HEK293 (cell line): ENCODE results near the gene CHI3L2.

Source experiments
- CTCF ChIA-PET: fragments of 350-600 bp; formaldehyde crosslinking; extraction: SDS; loops from one replicate; lab custom pipeline; 2021; ENCODE audit warnings: antibody characterized with exemption; lab: Yijun Ruan, JAX
- POLR2A ChIA-PET: fragments of 300-600 bp; formaldehyde crosslinking; extraction: SDS; loops from one replicate; lab custom pipeline; 2020; ENCODE audit warnings: antibody characterized with exemption, inconsistent platforms; lab: Yijun Ruan, JAX
- H3K27ac ChIP-seq: fragments of 200-500 bp; sonication (Bioruptor generic); 2 replicates; pipeline ENCODE4 v1.5.1; 2014; ENCODE audit warnings: low read depth, low read length, control low read depth, inconsistent platforms; ENCODE audit errors: extremely low read depth
- H3K36me3 ChIP-seq, 2 experiments: fragments of 200-500 bp in 1 of 2; sonication (Bioruptor generic) in 1 of 2; 1 replicate in 1 of 2; 2 replicates in 1 of 2; pipeline ENCODE4 v1.5.1; 2014 to 2017; ENCODE audit warnings: inconsistent platforms in 2 of 2, low read length in 2 of 2; ENCODE audit not compliant: control insufficient read depth in 2 of 2, insufficient read depth in 1 of 2
- H3K4me1 ChIP-seq: fragments of 200-500 bp; sonication (Bioruptor generic); 2 replicates; pipeline ENCODE4 v1.5.1; 2014; ENCODE audit warnings: mild to moderate bottlenecking, low read length, inconsistent platforms; ENCODE audit not compliant: control insufficient read depth, insufficient read depth
- H3K4me3 ChIP-seq: 2 replicates; pipeline ENCODE4 v1.5.1; 2011; ENCODE audit warnings: low read depth, mild to moderate bottlenecking, control low read depth, low read length, moderate library complexity
- H3K9me3 ChIP-seq: fragments of 200-500 bp; sonication (Bioruptor generic); 2 replicates; pipeline ENCODE4 v1.5.1; 2014; ENCODE audit warnings: low read depth, low read length, inconsistent platforms; ENCODE audit not compliant: control insufficient read depth, insufficient read depth
- HOXA7 ChIP-seq: sonication (generic); formaldehyde crosslinking; IDR thresholded peaks from 2 replicates; pipeline ENCODE4 v1.8.1; 2022; ENCODE audit warnings: missing genetic modification reagents, borderline replicate concordance
- KLF16 ChIP-seq: fragments of 450-650 bp; formaldehyde crosslinking; IDR thresholded peaks from 2 replicates; pipeline ENCODE4 v1.5.1; 2017; ENCODE audit warnings: missing biosample characterization, missing genetic modification characterization
- KLF9 ChIP-seq: fragments of 450-650 bp; formaldehyde crosslinking; IDR thresholded peaks from 2 replicates; pipeline ENCODE4 v1.5.1; 2016; ENCODE audit warnings: missing biosample characterization, missing genetic modification characterization, low read depth
- PATZ1 ChIP-seq: fragments of 450-650 bp; formaldehyde crosslinking; IDR thresholded peaks from 2 replicates; pipeline ENCODE4 v1.5.1; 2016; ENCODE audit warnings: missing biosample characterization, missing genetic modification characterization
- PRDM10 ChIP-seq: fragments of 450-650 bp; formaldehyde crosslinking; IDR thresholded peaks from 2 replicates; pipeline ENCODE4 v1.5.1; 2016; ENCODE audit warnings: missing biosample characterization, missing genetic modification characterization
- SP7 ChIP-seq: fragments of 450-650 bp; formaldehyde crosslinking; IDR thresholded peaks from 2 replicates; pipeline ENCODE4 v1.5.1; 2016; ENCODE audit warnings: missing biosample characterization, missing genetic modification characterization
- ZBTB1 ChIP-seq: fragments of 450-650 bp; formaldehyde crosslinking; IDR thresholded peaks from 2 replicates; pipeline ENCODE4 v1.5.1; 2016; ENCODE audit warnings: missing biosample characterization, missing genetic modification characterization
- ZBTB17 ChIP-seq: fragments of 450-650 bp; formaldehyde crosslinking; IDR thresholded peaks from 2 replicates; pipeline ENCODE4 v1.5.1; 2016; ENCODE audit warnings: missing biosample characterization, missing genetic modification characterization
- ZBTB21 ChIP-seq: fragments of 450-650 bp; formaldehyde crosslinking; IDR thresholded peaks from 2 replicates; pipeline ENCODE4 v1.5.1; 2017; ENCODE audit warnings: missing biosample characterization, missing genetic modification characterization
- ZBTB26 ChIP-seq: fragments of 450-650 bp; formaldehyde crosslinking; optimal IDR thresholded peaks from 2 replicates; pipeline ENCODE3; 2016; ENCODE audit warnings: missing biosample characterization, mild to moderate bottlenecking, missing genetic modification characterization
- ZFP3 ChIP-seq: fragments of 450-650 bp; formaldehyde crosslinking; IDR thresholded peaks from 2 replicates; pipeline ENCODE4 v1.5.1; 2016; ENCODE audit warnings: low read depth, missing biosample characterization, missing genetic modification characterization
- ZNF24 ChIP-seq: fragments of 450-650 bp; formaldehyde crosslinking; IDR thresholded peaks from 2 replicates; pipeline ENCODE4 v1.5.1; 2016; ENCODE audit warnings: missing biosample characterization, missing genetic modification characterization
- ZNF248 ChIP-seq: fragments of 450-650 bp; formaldehyde crosslinking; IDR thresholded peaks from 2 replicates; pipeline ENCODE4 v1.5.1; 2017; ENCODE audit warnings: missing biosample characterization, missing genetic modification characterization
- ZNF398 ChIP-seq: fragments of 450-650 bp; formaldehyde crosslinking; IDR thresholded peaks from 2 replicates; pipeline ENCODE4 v1.5.1; 2017; ENCODE audit warnings: missing biosample characterization, missing genetic modification characterization
- ZNF433 ChIP-seq: fragments of 450-650 bp; formaldehyde crosslinking; IDR thresholded peaks from 2 replicates; pipeline ENCODE4 v1.5.1; 2016; ENCODE audit warnings: missing biosample characterization, missing genetic modification characterization, low read depth
- ZNF544 ChIP-seq: fragments of 450-650 bp; formaldehyde crosslinking; IDR thresholded peaks from 2 replicates; pipeline ENCODE4 v1.5.0; 2017; ENCODE audit warnings: missing biosample characterization, missing genetic modification characterization
- ZNF549 ChIP-seq: fragments of 450-650 bp; IDR thresholded peaks from 2 replicates; pipeline ENCODE4 v1.5.1; 2018; ENCODE audit warnings: missing biosample characterization, missing genetic modification characterization, mild to moderate bottlenecking, inconsistent platforms, moderate library complexity
- ZNF555 ChIP-seq: fragments of 450-650 bp; formaldehyde crosslinking; conservative IDR thresholded peaks from 2 replicates; pipeline ENCODE4 v1.5.1; 2017; ENCODE audit warnings: missing biosample characterization, mild to moderate bottlenecking, missing genetic modification characterization, inconsistent platforms
- ZNF580 ChIP-seq: fragments of 450-650 bp; formaldehyde crosslinking; IDR thresholded peaks from 2 replicates; pipeline ENCODE4 v1.5.1; 2016; ENCODE audit warnings: missing biosample characterization, missing genetic modification characterization
- ZNF624 ChIP-seq: fragments of 450-650 bp; formaldehyde crosslinking; IDR thresholded peaks from 2 replicates; pipeline ENCODE4 v1.5.1; 2017; ENCODE audit warnings: missing biosample characterization, missing genetic modification characterization
- ZNF658 ChIP-seq: fragments of 450-650 bp; formaldehyde crosslinking; IDR thresholded peaks from 2 replicates; pipeline ENCODE4; 2016; ENCODE audit warnings: missing biosample characterization, missing genetic modification characterization
- ZNF704 ChIP-seq: fragments of 450-650 bp; formaldehyde crosslinking; IDR thresholded peaks from 2 replicates; pipeline ENCODE4 v1.5.1; 2016; ENCODE audit warnings: missing biosample characterization, missing genetic modification characterization

Gene CHI3L2

GRCh38 chr1:111221276-111221632, 6.3 kb upstream of the CHI3L2 start (continued):
- TF ChIP-seq ZBTB26 (tag by site-specific recombination) (no peak), ZBTB1 (tag by site-specific recombination) (no peak), ZFP3 (no peak), ZNF248 (no peak), ZNF624 (no peak)
- TF ChIP-seq, all 188 proteins: peak for 18

- H3K4me3 ChIP-seq = no peak overlapping the region
- no peaks in the 10 kb centered on the region for H3K9me3 ChIP-seq
- no peaks in the 10 kb centered on the region for H3K4me1 ChIP-seq
- H3K27ac ChIP-seq = no peak overlapping the region
- ChIA-PET CTCF (interaction anchor here (0.7 to 7.0 kb wide), 8 partner anchors 20 to 686 kb away, joined by 3 to 115 read pairs (median 4); no protein-coding TSS in a partner anchor), POLR2A (no interaction called here)
- no peak for TF ChIP-seq ZNF555 (tag by site-specific recombination)
- TF ChIP-seq ZBTB17 = peak; percentile 73
- TF ChIP-seq ZNF398 (tag by site-specific recombination) = peak; percentile 6; the same call in 1 of the 2 replicates
- no peak for TF ChIP-seq ZNF24 (tag by site-specific recombination)
- 0 out of 2 replicates have a peak, but pooled peaks have one; percentile 3 for TF ChIP-seq PATZ1 (tag by site-specific recombination)
- no peak for TF ChIP-seq ZNF544 (tag by site-specific recombination)
- TF ChIP-seq ZNF658 (tag by site-specific recombination) = no peak
- H3K36me3 ChIP-seq = no peaks in the 10 kb centered on the region
These were observed 5.8 kb upstream of the CHI3L2 start for GRCh38 chr1:111221633-111222291.

- H3K36me3 ChIP-seq = no peaks in the 10 kb centered on the region
- ChIA-PET CTCF (interaction anchor here (0.6 to 7.0 kb wide), 21 partner anchors 8 to 547 kb away, joined by 3 to 115 read pairs (median 5); no protein-coding TSS in a partner anchor), POLR2A (no interaction called here)
- H3K4me3 ChIP-seq = no peak overlapping the region
- no peaks in the 10 kb centered on the region for H3K4me1 ChIP-seq
- no peaks in the 10 kb centered on the region for H3K9me3 ChIP-seq
- H3K27ac ChIP-seq = no peak overlapping the region
- TF ChIP-seq PRDM10 (tag by site-specific recombination) (peak; percentile 46), HOXA7 (no peak), ZNF433 (tag by site-specific recombination) (no peak), KLF9 (tag by site-specific recombination) (no peak), KLF16 (no peak), ZNF580 (no peak), ZBTB21 (tag by site-specific recombination) (peak; percentile 58), ZNF549 (no peak), ZNF704 (tag by site-specific recombination) (no peak), SP7 (0 out of 2 replicates have a peak, but pooled peaks have one; percentile 28)
These were observed 5.0 kb upstream of the CHI3L2 start for GRCh38 chr1:111222308-111223125.
